K562 (cell line): ENCODE data around the gene MRPL10. TPM values are rescaled to one million over a fixed set of nuclear protein-coding genes. Genes with fewer than 3 reads are reported as not detected.

Experiments used
- CBFB ChIP-seq: sonication (generic); formaldehyde crosslinking; IDR thresholded peaks from 2 replicates; pipeline ENCODE4 v1.4.0; 2020; ENCODE audit warnings: mild to moderate bottlenecking, missing genetic modification reagents
- FOXP4 ChIP-seq: sonication (generic); formaldehyde crosslinking; IDR thresholded peaks from 2 replicates; pipeline ENCODE4 v1.8.0; 2022; ENCODE audit warnings: mild to moderate bottlenecking, missing genetic modification reagents, borderline replicate concordance
- GABPA ChIP-seq: fragments of 200-800 bp; sonication (Bioruptor generic); conservative IDR thresholded peaks from 2 replicates; pipeline ENCODE4 v1.6.1; 2016; ENCODE audit warnings: low read depth, missing genetic modification characterization, missing compliant biosample characterization
- KDM4B ChIP-seq, 2 experiments: fragments of 450-650 bp in 1 of 2; sonication (generic) in 1 of 2; IDR thresholded peaks; 2 replicates each; pipeline ENCODE4 v1.6.1; 2016 to 2017; ENCODE audit warnings: borderline replicate concordance in 2 of 2, antibody characterized with exemption in 1 of 2, low read depth in 1 of 2, mild to moderate bottlenecking in 1 of 2
- MED1 ChIP-seq: sonication (generic); formaldehyde crosslinking; IDR thresholded peaks from 2 replicates; pipeline ENCODE4 v1.8.1; 2023; ENCODE audit warnings: missing genetic modification reagents, borderline replicate concordance
- NCOA6 ChIP-seq: fragments of 450-650 bp; IDR thresholded peaks from 2 replicates; pipeline ENCODE4 v1.6.1; 2017; ENCODE audit warnings: mild to moderate bottlenecking
- NFIX ChIP-seq: fragments of 250-450 bp; sonication (Bioruptor Pico); IDR thresholded peaks from 2 replicates; pipeline ENCODE4 v1.4.0; 2020; ENCODE audit warnings: low read depth, mild to moderate bottlenecking, moderate library complexity
- PHTF2 ChIP-seq: fragments of 250-450 bp; sonication (Bioruptor Pico); IDR thresholded peaks from 2 replicates; pipeline ENCODE4 v1.5.0; 2021; ENCODE audit warnings: mild to moderate bottlenecking
- SAFB2 ChIP-seq: fragments of 200-400 bp; formaldehyde crosslinking; IDR thresholded peaks from 2 replicates; pipeline ENCODE4 v1.6.1; 2018; ENCODE audit warnings: borderline replicate concordance, low read length, low read depth, moderate library complexity; ENCODE audit not compliant: severe bottlenecking
- SNAPC5 ChIP-seq: fragments of 250-450 bp; sonication (Bioruptor Pico); IDR thresholded peaks from 2 replicates; pipeline ENCODE4 v1.8.0; 2021; ENCODE audit warnings: moderate library complexity, mild to moderate bottlenecking, inconsistent platforms
- SP1 ChIP-seq: sonication (generic); formaldehyde crosslinking; IDR thresholded peaks from 2 replicates; pipeline ENCODE4 v1.8.1; 2022; ENCODE audit warnings: mild to moderate bottlenecking, missing genetic modification reagents
- ZC3H4 ChIP-seq: sonication (generic); formaldehyde crosslinking; IDR thresholded peaks from 2 replicates; pipeline ENCODE4 v1.9.0; 2021; ENCODE audit warnings: missing genetic modification reagents, borderline replicate concordance
- ZNF408 ChIP-seq: fragments of 250-450 bp; sonication (Bioruptor Pico); IDR thresholded peaks from 2 replicates; pipeline ENCODE4 v1.4.0; 2020; ENCODE audit warnings: low read depth, mild to moderate bottlenecking, moderate library complexity
- ZNF431 ChIP-seq: sonication (generic); formaldehyde crosslinking; IDR thresholded peaks from 2 replicates; pipeline ENCODE4 v1.8.0; 2022; ENCODE audit warnings: mild to moderate bottlenecking, missing genetic modification reagents
- ZNF583 ChIP-seq: fragments of 250-450 bp; sonication (Bioruptor Pico); IDR thresholded peaks from 2 replicates; pipeline ENCODE4 v1.4.0; 2020
- ZNF764 ChIP-seq: fragments of 250-450 bp; sonication (Bioruptor Pico); IDR thresholded peaks from 2 replicates; pipeline ENCODE4 v1.4.0; 2020; ENCODE audit warnings: low read depth, mild to moderate bottlenecking, moderate library complexity
- polyA plus RNA-seq, 8 experiments: library from polyadenylated mRNA; depleted of rRNA in 4 of 8; stranded (reverse) in 5 of 8; unstranded in 3 of 8; fragments of >200 nt; fragmentation: Nextera tagmentation in 2 of 8; fragmentation: Illumina TruSeq in 1 of 8; extraction: Ambion mirVana in 2 of 8; extraction: Trizol in 1 of 8; gene quantifications; 2 replicates each; pipeline versions ENCODE4 v1.2.1 to v1.2.3, GENCODE V29; 2011 to 2014; ENCODE audit warnings: inconsistent platforms in 1 of 8, missing spikeins in 1 of 8
- total RNA-seq, 7 experiments: library from RNA; depleted of rRNA in 6 of 7; stranded (reverse); fragments of >200 nt in 6 of 7; fragmentation: Illumina TruSeq in 2 of 7; extraction: Trizol in 2 of 7; gene quantifications; 2 replicates each; pipeline versions ENCODE4 v1.2.1 to v1.2.3, GENCODE V29; 2011 to 2021; ENCODE audit warnings: low replicate concordance in 1 of 7
- TF ChIP-seq, protein P1 (sequence below), 2 experiments: fragments of 450-650 bp; formaldehyde crosslinking in 1 of 2; IDR thresholded peaks; 2 replicates each; pipeline versions ENCODE4 v1.4.0 to v1.6.1; 2014 to 2020; ENCODE audit warnings: mild to moderate bottlenecking in 2 of 2, borderline replicate concordance in 1 of 2, low read depth in 1 of 2

Gene MRPL10
- total and polyA plus RNA-seq, 9 of the 15 experiments (the other 6 are each of a cell fraction or from before 2014, with no cell fraction given), result 27.8 to 105 (median 67.3) TPM

GRCh38 chr17:47831003-47831933, at the start of gene MRPL10, which contains the start of gene LRRC46 (continued):
- TF ChIP-seq, protein P1, sequence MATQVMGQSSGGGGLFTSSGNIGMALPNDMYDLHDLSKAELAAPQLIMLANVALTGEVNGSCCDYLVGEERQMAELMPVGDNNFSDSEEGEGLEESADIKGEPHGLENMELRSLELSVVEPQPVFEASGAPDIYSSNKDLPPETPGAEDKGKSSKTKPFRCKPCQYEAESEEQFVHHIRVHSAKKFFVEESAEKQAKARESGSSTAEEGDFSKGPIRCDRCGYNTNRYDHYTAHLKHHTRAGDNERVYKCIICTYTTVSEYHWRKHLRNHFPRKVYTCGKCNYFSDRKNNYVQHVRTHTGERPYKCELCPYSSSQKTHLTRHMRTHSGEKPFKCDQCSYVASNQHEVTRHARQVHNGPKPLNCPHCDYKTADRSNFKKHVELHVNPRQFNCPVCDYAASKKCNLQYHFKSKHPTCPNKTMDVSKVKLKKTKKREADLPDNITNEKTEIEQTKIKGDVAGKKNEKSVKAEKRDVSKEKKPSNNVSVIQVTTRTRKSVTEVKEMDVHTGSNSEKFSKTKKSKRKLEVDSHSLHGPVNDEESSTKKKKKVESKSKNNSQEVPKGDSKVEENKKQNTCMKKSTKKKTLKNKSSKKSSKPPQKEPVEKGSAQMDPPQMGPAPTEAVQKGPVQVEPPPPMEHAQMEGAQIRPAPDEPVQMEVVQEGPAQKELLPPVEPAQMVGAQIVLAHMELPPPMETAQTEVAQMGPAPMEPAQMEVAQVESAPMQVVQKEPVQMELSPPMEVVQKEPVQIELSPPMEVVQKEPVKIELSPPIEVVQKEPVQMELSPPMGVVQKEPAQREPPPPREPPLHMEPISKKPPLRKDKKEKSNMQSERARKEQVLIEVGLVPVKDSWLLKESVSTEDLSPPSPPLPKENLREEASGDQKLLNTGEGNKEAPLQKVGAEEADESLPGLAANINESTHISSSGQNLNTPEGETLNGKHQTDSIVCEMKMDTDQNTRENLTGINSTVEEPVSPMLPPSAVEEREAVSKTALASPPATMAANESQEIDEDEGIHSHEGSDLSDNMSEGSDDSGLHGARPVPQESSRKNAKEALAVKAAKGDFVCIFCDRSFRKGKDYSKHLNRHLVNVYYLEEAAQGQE (IDR thresholded peaks at IDR 0.05; ENCODE audit: borderline replicate concordance), result no peak
- TF ChIP-seq, protein P1 (CRISPR knock-in tag; IDR thresholded peaks at IDR 0.05; ENCODE audit: low read depth), result peak; percentile 47; the same call in 1 of the 2 replicates
- TF ChIP-seq NFIX (CRISPR knock-in tag) (no peak), ZNF764 (CRISPR knock-in tag) (no peak), NCOA6 (no peak), MED1 (CRISPR knock-in tag) (no peak), ZNF408 (no peak), PHTF2 (no peak), ZNF583 (CRISPR knock-in tag) (no peak), ZC3H4 (CRISPR knock-in tag) (no peak), SP1 (CRISPR knock-in tag) (peak; percentile 75; the same call in 1 of the 2 replicates), SNAPC5 (CRISPR knock-in tag) (no peak), FOXP4 (0 out of 2 replicates have a peak, but pooled peaks have one; percentile 66), ZNF431 (no peak), CBFB (CRISPR knock-in tag) (0 out of 2 replicates have a peak, but pooled peaks have one; percentile 40), SAFB2 (no peak), KDM4B (IDR thresholded peaks at IDR 0.05; ENCODE audit: borderline replicate concordance in 2 of 2, low read depth in 1 of 2) (no peak; a peak in 1 of 4 replicates), GABPA (tag) (peak; percentile 95)
